ENCODE data around the gene AGTR1. TPM values are rescaled to one million over a fixed set of nuclear protein-coding genes. Genes with fewer than 3 reads are reported as not detected.

AGTR1 gene
- total and polyA plus RNA-seq, 2 of the 13 experiments (the other 11 are each of a cell fraction or from before 2014, with no cell fraction given) = 0.64 to 1.5 TPM

- TF ChIP-seq ZNF275 (CRISPR knock-in tag; IDR thresholded peaks at IDR 0.05; ENCODE audit: borderline replicate concordance) (0 out of 2 replicates have a peak, but pooled peaks have one; percentile 44), USF2 (IDR thresholded peaks at IDR 0.05; ENCODE audit: low read depth, low read length) (no peak), USF2 (CRISPR knock-in tag; IDR thresholded peaks at IDR 0.05; ENCODE audit: borderline replicate concordance) (no peak), HMGXB4 (CRISPR knock-in tag; IDR thresholded peaks at IDR 0.05; ENCODE audit: borderline replicate concordance in 1 of 2, low read depth in 1 of 2) (peak in 1 of 2 experiments; percentile 14; a peak in 1 of 4 replicates), MTF2 (CRISPR knock-in tag; IDR thresholded peaks at IDR 0.05; ENCODE audit: borderline replicate concordance) (no peak), EED (CRISPR knock-in tag; IDR thresholded peaks at IDR 0.05) (no peak), RCOR2 (CRISPR knock-in tag; IDR thresholded peaks at IDR 0.05) (no peak), SMARCC2 (IDR thresholded peaks at IDR 0.05) (no peak), ZNF337 (CRISPR knock-in tag; IDR thresholded peaks at IDR 0.05; ENCODE audit: borderline replicate concordance, low read depth) (0 out of 2 replicates have a peak, but pooled peaks have one; percentile 43)
Observed at GRCh38 chr3:148698190-148698810, 597 bp downstream of the AGTR1 start (continued).
